Tongue (tissue), 2 donors: ENCODE results near the gene NR2F2. TPM values are rescaled to one million over a fixed set of nuclear protein-coding genes. Genes with fewer than 3 reads are reported as not detected.

ENCODE experiments used
- DNase-seq: peaks from one replicate; pipeline ENCODE4 v3.0.0-alpha.2; 2015
- total RNA-seq: library from RNA; depleted of rRNA; stranded (reverse); fragments of >200 nt; gene quantifications from one replicate; pipeline ENCODE4 v1.2.3, GENCODE V29; 2014

Gene NR2F2
- total RNA-seq: 22.0 TPM

GRCh38 chr15:96330450-96331143 lies at the start of gene NR2F2:
Gene NR2F2, plus strand, starts transcription at chr15:96330700. Its CDS starts 1,406 bp downstream, at chr15:96332106.
- DNase-seq: peak; percentile 99

- peak; percentile 75 for DNase-seq
These were observed 45.2 kb upstream of the NR2F2 start for GRCh38 chr15:96285305-96285704.

GRCh38 chr15:96285729-96286254 lies 44.7 kb upstream of the NR2F2 start:
- DNase-seq: peak; percentile 41

GRCh38 chr15:96290679-96291078 lies 39.8 kb upstream of the NR2F2 start:
- DNase-seq: no peak

- DNase-seq: no peak
These were observed 37.9 kb upstream of the NR2F2 start for GRCh38 chr15:96292635-96293034.

- DNase-seq: no peak
These were observed 37.1 kb upstream of the NR2F2 start for GRCh38 chr15:96293441-96293840.

GRCh38 chr15:96294766-96295165 lies 35.7 kb upstream of the NR2F2 start:
- no peak for DNase-seq

GRCh38 chr15:96296264-96296663 lies 34.2 kb upstream of the NR2F2 start:
- DNase-seq: no peak

GRCh38 chr15:96297783-96298182 lies 32.7 kb upstream of the NR2F2 start:
- DNase-seq: no peak

DNA sequence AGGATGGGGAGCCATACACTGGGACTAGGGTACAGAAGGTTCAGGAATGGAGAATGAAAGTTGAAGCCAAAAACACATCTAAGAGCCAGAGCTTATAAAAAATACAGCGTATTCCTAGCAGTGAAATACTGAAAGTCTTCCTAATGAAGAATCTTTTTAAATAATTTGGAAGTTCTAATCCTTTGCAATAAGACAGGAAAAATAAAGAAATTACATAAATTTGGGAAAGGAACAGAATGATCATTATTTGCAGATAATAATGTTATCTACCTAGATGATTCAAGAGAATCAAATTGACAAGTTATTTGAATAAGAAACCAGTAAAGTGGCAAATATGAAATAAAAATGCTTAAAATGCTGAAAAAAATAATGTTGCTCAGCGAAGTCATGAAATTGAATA lies 32.3 kb upstream of the NR2F2 start:
- no peak for DNase-seq

GRCh38 chr15:96300836-96301235 lies 29.7 kb upstream of the NR2F2 start:
- no peak for DNase-seq

DNA sequence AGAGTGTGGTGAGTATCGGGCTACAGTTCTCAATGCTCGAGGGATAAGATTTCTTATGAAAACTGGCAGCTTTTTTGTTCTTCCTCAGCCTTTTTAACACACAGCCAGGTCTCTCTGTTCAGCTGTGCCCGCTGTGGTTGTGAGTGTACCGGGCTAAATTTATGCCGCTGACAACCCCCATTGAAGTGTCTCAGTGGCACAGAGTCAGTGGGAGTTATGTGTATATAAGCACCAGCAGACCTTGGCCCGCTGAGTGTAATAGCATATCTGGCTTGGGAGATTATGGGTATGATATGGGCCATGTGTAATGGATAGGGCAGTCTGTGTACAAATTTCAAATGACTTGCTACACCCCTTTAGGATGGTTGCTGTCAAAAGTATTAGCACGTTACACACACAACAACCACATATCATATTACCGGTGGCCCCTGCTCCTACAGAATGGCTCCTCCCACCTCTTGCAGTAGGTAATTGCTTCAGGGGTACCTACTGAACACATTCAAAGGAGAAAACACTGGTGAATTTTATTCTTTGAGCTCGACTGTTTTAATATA lies 26.9 kb upstream of the NR2F2 start:
- DNase-seq: no peak

DNA sequence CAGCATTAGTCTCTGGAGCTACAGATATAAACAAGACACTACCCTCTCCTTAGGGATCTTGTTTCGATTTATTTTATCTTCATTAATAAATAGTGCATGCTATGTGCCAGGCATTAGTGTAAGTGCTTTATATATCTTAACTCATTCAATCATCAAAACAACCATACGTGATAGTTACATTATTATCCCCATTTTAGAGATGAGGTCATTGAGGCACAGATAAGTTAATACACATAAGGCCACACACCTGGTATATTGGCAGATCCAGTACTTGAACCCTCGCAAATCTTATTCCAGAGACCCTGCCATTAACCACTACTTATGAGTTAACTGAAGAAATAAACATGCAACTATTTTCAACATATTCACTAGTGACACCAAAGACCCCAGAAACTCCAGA lies 25.7 kb upstream of the NR2F2 start:
- no peak for DNase-seq

DNA sequence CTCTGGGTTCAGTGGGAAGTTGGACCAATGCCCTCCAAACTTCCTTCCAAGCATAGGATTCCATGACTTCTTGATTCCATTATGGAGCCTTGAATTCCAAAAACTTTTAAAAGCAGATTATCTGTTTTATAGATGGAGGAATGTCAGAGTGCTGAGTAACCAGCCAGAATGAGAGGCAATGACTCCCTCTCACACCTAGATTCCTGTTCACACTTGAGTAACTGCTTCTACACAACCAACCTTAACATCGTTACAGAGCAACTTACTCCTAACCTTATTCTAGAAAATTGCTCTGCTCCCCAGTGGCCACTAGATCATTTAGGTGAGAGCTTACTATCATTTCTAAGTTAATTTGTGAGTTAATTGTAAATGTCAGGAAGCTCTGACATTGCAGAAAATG lies 24.2 kb upstream of the NR2F2 start:
- no peak for DNase-seq

DNA sequence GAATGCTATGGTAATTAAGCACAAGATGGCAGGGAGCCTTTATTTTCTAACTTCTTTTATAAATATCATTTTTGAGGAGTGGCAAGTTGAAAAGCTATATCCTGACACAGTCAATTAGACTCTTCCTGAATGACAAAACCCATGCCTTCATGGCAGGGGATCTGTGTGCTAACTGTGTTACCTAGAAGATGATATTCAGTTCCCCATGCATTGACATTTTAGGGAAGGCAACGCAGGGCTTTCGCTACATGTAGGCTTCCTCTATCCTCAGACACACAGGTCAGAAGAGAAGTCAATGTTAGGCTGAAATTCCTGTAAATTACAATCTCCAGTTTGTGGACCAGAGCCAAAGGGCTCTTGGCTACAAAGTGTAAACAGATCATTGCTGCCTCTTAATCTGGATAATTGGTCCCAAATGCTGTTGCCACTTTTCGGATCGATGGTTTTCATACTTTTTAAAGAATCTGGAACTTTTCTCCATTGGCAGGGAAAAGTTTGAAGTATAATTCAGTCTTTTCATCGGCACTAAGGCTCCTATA lies 22.6 kb upstream of the NR2F2 start:
- no peak for DNase-seq

DNA sequence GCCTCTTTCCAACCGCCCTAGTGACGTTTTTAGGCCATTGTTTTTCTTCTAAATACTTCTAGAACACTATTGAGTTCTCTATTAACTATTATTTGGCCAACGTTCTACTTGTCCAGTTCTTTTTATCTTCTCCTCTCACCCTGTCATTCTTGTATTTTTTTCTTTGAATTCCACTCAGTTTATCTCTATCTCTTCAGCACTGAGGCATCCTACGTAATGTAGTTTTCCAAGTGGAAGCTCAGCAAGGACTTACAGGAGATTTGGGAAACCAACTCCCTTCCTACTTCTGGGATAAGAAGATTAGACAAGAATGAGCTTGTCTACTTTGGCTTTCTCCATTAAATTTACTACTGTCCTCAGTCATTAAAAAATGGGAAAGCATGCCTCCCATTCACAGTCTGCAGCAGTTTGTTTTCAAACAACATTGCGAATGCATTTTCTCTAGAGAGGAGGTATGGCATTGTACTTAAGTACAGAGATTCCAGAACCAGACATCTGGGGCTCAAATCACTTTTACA lies 21.3 kb upstream of the NR2F2 start:
- DNase-seq: no peak

- peak; percentile 42 for DNase-seq
These were observed 19.1 kb upstream of the NR2F2 start for GRCh38 chr15:96311256-96311955.

GRCh38 chr15:96311956-96312294 lies 18.6 kb upstream of the NR2F2 start:
- DNase-seq: no peak

DNA sequence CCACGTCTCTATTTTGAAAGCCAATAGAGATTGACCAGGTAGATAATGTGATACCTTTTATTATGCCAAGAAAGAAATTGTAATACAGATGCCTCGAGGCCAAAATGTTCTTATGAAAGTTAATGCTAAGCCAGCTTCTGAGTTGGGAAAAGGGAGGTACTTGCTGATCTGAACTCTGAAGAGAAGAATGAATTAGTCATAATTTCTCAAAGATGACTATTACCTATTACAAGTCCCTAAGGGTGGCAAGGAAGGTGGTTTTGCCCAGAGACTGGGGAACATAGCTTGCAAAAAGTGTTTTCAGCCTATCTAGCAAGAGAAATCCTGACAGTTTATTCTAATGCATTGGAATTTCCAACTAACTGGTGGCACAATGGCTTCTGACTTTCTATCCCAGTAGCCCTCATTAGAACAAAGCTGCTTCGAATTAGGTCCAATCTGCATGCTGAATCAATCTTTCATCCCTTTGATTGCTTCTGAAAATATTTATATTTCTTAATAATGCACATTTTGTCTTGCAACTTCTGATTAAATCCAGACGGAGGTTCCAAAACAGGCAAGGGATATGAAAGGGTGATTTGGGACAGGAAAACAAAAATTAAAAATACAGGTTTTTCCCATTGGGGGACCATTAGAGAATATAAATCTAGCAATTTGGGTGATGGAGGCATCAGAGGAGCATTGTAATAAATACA lies 17.7 kb upstream of the NR2F2 start:
- no peak for DNase-seq

GRCh38 chr15:96314518-96314917 lies 16.0 kb upstream of the NR2F2 start:
- no peak for DNase-seq

GRCh38 chr15:96314963-96315362 lies 15.5 kb upstream of the NR2F2 start:
- no peak for DNase-seq

DNA sequence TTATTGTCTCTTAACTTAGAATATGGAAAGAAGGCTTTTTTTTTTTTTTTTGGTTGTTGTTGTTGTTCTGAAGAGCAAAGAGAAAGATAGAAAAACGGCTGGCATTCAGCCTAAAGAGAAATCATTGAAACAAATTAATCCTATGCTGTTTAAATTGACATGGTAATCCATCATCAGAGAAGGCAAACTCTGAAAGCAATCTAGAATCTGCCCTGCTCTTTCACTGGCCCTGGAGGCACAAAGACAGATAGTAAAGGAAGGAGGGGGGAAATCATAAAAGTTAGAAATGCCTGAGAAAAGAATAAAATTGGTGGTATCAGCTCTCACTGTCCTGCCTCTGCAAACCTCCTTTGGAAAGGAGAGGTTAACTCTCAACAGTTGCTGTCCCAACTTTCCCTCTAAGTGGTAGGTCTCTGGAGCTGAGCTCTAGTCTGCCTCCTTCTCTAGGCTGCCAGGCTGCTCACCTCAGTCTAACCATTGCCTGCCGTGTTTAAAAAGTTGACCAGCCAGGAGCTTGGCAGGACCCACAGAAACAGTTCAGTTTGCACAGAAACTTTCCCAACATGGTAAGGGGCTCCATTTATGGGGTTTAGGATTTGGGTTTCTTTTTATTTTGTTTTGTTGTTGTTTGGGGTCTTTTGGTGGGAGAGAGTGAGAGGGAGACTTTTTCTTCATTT lies 13.4 kb upstream of the NR2F2 start:
- DNase-seq: no peak
